Left lung (tissue), 10 donors: ENCODE measurements around the gene TCF12. TPM values are rescaled to one million over a fixed set of nuclear protein-coding genes. Genes with fewer than 3 reads are reported as not detected.

ENCODE experiments used
- ATAC-seq: fragments of 200-7000 bp; cut with Tn5 transposase; one replicate; pipeline ENCODE4 v1.9.1; 2020; ENCODE audit warnings: moderate library complexity
- DNase-seq, 4 donors: peaks; one replicate each; pipeline ENCODE4 v3.0.0-alpha.2; 2013 to 2020
- H3K27ac ChIP-seq, 2 donors: fragments of 200-600 bp; sonication (generic) in 1 of 2; one replicate each; pipeline versions ENCODE4 v1.5.0 to v1.8.0; 2020 to 2021
- H3K27me3 ChIP-seq, 2 donors: fragments of 200-600 bp; sonication (generic) in 1 of 2; one replicate each; pipeline versions ENCODE4 v1.5.0 to v1.8.0; 2020 to 2021
- H3K36me3 ChIP-seq, 2 donors: fragments of 200-600 bp; sonication (generic) in 1 of 2; one replicate each; pipeline versions ENCODE4 v1.5.0 to v1.8.0; 2020 to 2021
- H3K4me1 ChIP-seq, 2 donors: fragments of 200-600 bp; one replicate each; pipeline ENCODE4 v1.8.0; 2021
- H3K4me3 ChIP-seq, 2 donors: fragments of 200-600 bp; sonication (generic) in 1 of 2; one replicate each; pipeline versions ENCODE4 v1.5.0 to v1.8.0; 2020 to 2021; ENCODE audit warnings: mild to moderate bottlenecking in 1 of 2
- H3K9me3 ChIP-seq, 2 donors: fragments of 200-600 bp; sonication (generic) in 1 of 2; one replicate each; pipeline versions ENCODE4 v1.5.0 to v1.8.0; 2020 to 2021
- CTCF ChIP-seq, 2 donors: fragments of 200-600 bp; sonication (generic) in 1 of 2; IDR thresholded peaks; one replicate each; pipeline versions ENCODE4 v1.5.0 to v1.8.0; 2021; ENCODE audit warnings: antibody characterized with exemption in 2 of 2
- intact Hi-C, 2 donors: fragments of 100-400 bp; cut with DNase I; formaldehyde crosslinking; loops; one replicate each; pipeline versions ENCODE4 v1.11.2 to v1.14.2; 2022
- polyA plus RNA-seq, 6 donors: library from polyadenylated mRNA; unstranded; fragments of 120-200 nt; gene quantifications; one replicate each; pipeline ENCODE4 v1.2.1, GENCODE V29; 2013; ENCODE audit not compliant: insufficient read length in 6 of 6
- total RNA-seq, 2 donors: library from RNA; stranded (reverse); fragmentation: NEBNext Ultra II Directional; extraction: Animal tissue kit (Norgen Biotek cat#: 25700); gene quantifications; one replicate each; pipeline ENCODE4 v1.2.1, GENCODE V29; 2021
- donor health status: DM: no; HTN: yes; CAD: no.
- donor health status: DM: no; HTN: no; CAD: no.

Gene TCF12
- total and polyA plus RNA-seq, 8 donors: 106 to 148 (median 130) TPM

GRCh38 chr15:57297630-57298029 is 379.2 kb downstream of the TCF12 start:
- no peak overlapping the region for H3K27ac ChIP-seq
- intact Hi-C loops: no loop called here
- no peaks in the 10 kb centered on the region for H3K36me3 ChIP-seq
- H3K27me3 ChIP-seq: no peaks in the 10 kb centered on the region
- H3K4me1 ChIP-seq: peaks cover 0 to 14% of the 10 kb centered on the region in 2 donors
- no peak overlapping the region for H3K4me3 ChIP-seq
- DNase-seq: no peak
- no peak for ATAC-seq
- TF ChIP-seq CTCF (IDR thresholded peaks at IDR 0.05): no peak
- H3K9me3 ChIP-seq: no peaks in the 10 kb centered on the region

- no peak for ATAC-seq
- no peak for TF ChIP-seq CTCF (IDR thresholded peaks at IDR 0.05)
- DNase-seq: no peak
- Histone ChIP-seq H3K27ac (no peak overlapping the region), H3K9me3 (no peaks in the 10 kb centered on the region), H3K4me3 (no peak overlapping the region), H3K27me3 (no peaks in the 10 kb centered on the region), H3K36me3 (no peaks in the 10 kb centered on the region), H3K4me1 (peaks cover 0 to 14% of the 10 kb centered on the region in 2 donors)
- intact Hi-C loops: no loop called here
Observed at GRCh38 chr15:57298204-57298603, 379.8 kb downstream of the TCF12 start.

GRCh38 chr15:57298843-57299550 is 380.6 kb downstream of the TCF12 start:
- no peak overlapping the region for H3K4me3 ChIP-seq
- DNase-seq (no peak), ATAC-seq (no peak)
- H3K36me3 ChIP-seq: no peaks in the 10 kb centered on the region
- no peaks in the 10 kb centered on the region for H3K9me3 ChIP-seq
- no peak overlapping the region for H3K27ac ChIP-seq
- H3K4me1 ChIP-seq: peaks cover 0 to 14% of the 10 kb centered on the region in 2 donors
- TF ChIP-seq CTCF (IDR thresholded peaks at IDR 0.05): no peak
- intact Hi-C loops: no loop called here
- H3K27me3 ChIP-seq: no peaks in the 10 kb centered on the region

GRCh38 chr15:57301307-57301706 is 382.9 kb downstream of the TCF12 start:
- H3K9me3 ChIP-seq: no peaks in the 10 kb centered on the region
- no peak overlapping the region for H3K4me3 ChIP-seq
- no peak for DNase-seq
- TF ChIP-seq CTCF (IDR thresholded peaks at IDR 0.05): no peak
- H3K27ac ChIP-seq: no peak overlapping the region
- no peak for ATAC-seq
- H3K4me1 ChIP-seq: peaks cover 4 to 22% of the 10 kb centered on the region in 2 donors
- H3K36me3 ChIP-seq: no peaks in the 10 kb centered on the region
- intact Hi-C loops: no loop called here
- H3K27me3 ChIP-seq: no peaks in the 10 kb centered on the region

GRCh38 chr15:57302640-57303257 is 384.3 kb downstream of the TCF12 start:
- TF ChIP-seq CTCF (IDR thresholded peaks at IDR 0.05): no peak
- no peaks in the 10 kb centered on the region for H3K36me3 ChIP-seq
- H3K4me1 ChIP-seq: peaks cover 13 to 33% of the 10 kb centered on the region in 2 donors
- DNase-seq: no peak
- no peaks in the 10 kb centered on the region for H3K27me3 ChIP-seq
- H3K9me3 ChIP-seq: no peaks in the 10 kb centered on the region
- no peak overlapping the region for H3K27ac ChIP-seq
- no peak overlapping the region for H3K4me3 ChIP-seq
- ATAC-seq: no peak
- intact Hi-C loops: no loop called here
